Fibroblast of the conjunctiva (primary cell): ENCODE data around the gene QTRT2.

Experiments used
- DNase-seq: peaks from one replicate; pipeline ENCODE4 v3.0.0-alpha.2; 2010; ENCODE audit warnings: low read depth

The QTRT2 gene

DNA sequence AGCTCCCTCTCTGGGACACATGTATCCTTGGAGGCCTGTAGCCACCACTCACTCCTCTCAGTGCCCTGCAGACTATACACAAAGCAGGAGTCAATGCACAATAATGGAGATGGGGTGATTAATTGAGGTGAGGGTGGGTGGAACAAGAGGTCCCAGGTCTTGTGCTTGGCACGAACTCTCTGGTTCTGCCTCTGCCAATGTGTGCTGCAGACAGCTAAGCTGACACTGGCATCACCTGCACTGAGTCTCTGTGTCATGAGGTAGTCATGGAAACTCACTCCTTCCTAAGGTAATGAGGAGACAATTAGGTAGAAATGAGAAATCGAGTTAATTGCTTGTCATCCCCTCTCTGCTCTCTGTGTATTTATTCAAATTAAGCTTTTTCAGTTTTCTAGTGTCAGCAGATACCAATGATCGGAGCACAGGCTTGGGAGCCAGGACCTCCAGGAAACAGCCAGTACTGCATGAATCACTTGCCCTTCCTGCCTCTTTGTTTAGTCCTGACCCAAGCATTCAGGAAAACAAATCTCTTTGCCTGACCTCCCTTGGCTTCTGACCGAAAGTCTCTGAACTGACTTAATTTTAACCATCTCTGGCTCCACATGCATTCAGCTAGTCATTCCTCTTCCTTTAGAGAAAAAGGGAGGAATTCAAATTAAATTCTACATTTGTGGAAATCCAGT is 65.6 kb downstream of the QTRT2 start:
- DNase-seq, result no peak

DNA sequence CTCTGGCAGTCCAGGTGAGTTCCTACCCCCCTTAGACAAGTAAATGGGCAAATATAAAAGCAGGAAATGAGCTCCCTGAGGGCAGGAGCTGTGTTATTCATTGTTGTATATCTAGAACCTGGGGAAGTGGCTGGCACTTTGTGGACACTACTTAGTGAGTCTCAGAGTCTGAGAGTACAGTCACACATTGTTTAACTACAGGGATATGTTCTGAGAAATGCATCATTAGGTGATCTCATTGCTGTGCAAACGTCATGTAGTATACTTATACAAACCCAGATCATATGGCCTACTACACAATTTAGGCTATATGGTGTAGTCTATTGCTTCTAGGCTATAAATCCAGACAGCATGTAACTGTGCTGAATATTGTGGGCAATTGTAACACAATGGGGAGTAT is 69.9 kb downstream of the QTRT2 start:
- DNase-seq, result no peak

DNA sequence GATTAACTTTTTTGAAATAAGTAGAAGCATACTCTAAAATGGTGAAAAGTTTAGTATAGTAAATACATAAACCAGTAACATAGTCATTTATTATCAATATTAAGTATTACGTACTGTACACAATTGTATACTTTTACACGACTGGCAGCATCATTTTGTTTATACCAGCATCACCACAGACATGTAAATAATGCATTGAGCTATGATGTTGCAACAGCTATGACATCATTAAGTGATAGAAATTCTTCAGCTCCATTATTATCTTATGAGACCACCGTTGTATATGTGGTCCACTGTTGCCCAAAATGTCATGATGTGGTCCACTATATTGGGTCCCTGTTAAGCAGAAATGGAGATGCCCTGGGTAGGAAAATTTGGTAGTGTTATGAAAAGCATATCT is 71.0 kb downstream of the QTRT2 start:
- DNase-seq, result no peak

DNA sequence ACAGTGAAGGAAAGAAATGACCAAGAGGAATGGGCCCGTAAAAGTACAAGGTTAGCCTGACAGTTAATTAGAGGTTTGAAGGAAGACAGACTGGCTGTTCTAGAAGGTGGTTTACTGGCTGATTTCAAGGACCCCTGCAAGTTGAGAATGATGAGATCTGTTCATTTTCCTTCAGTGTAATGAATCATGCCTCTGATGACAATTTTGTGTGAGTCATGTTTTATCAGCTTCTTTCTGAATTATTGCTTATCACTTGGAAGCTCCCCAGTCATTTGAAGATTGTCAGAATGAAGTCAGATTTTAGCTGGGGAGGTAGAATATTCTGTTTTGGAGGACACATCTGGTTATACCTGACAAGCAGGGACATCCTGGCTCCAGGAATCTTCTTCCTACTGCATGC is 71.7 kb downstream of the QTRT2 start:
- no peak for DNase-seq

DNA sequence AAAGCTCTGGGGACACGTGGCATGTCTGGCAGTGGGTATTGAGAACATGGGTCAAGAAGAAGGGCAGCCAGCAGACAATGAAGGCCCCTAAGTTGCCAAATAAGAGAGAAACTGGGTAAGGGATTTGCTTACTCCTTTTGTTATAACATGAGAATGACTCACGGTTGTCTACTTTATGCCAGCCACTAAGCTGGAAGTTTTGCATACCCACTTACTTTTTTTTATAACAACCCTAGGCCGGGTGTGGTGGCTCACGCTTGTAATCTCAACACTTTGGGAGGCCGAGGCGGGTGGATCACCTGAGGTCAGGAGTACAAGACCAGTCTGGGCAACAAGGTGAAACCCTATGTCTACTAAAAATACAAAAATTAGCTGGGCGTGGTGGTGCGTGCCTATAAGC is 72.3 kb downstream of the QTRT2 start:
- no peak for DNase-seq

DNA sequence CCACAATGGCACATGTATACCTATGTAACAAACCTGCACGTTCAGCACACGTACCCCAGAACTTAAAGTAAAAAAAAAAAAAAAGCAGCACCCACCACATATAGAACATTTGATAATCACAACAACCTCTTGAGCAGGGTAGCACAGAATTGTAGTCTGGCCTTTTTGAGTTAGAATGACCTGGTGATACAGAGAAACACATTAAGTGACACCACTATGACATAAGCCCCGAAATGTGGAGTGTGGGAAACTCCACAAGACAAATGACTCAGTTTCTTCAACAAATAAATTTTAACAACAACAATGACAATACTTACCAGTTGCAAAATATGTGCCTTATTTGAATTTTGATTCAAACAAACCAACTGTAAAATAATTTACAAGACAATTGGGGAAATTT is 76.0 kb downstream of the QTRT2 start:
- DNase-seq, result no peak

DNA sequence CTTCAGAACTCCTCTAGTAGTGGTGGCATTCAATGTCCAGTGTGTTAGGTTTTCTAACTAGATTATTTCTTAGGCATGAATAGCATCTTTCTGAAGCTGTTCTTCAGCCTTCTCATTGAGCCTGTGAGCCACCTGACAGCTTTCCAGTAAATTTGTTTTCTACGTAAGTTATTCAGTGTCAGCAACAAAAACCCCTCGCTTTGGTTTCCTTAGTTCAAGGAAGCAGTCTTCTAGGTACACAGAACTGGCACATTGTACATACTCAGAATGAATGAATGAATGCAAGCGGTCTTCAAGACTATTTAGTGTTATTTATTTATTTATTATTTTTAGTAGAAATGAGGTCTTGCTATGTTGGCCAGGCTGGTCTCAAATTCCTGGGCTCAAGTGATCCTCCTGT is 77.4 kb downstream of the QTRT2 start:
- DNase-seq, result no peak
